Spleen (tissue), 11 donors: Measurements from ENCODE around the gene CAMK2N2. TPM values are rescaled to one million over a fixed set of nuclear protein-coding genes. Genes with fewer than 3 reads are reported as not detected.

Experiments used
- DNase-seq: peaks from one replicate; pipeline ENCODE4 v3.0.0-alpha.2; 2020
- H3K27ac ChIP-seq, 8 donors: fragments of 200-600 bp; sonication (generic) in 7 of 8; 1 replicate in 4 of 8; 2 replicates in 4 of 8; pipeline versions ENCODE4 v1.5.0 to v1.8.0; 2016 to 2021; ENCODE audit warnings: inconsistent platforms in 4 of 8, mild to moderate bottlenecking in 4 of 8, moderate library complexity in 1 of 8
- H3K27me3 ChIP-seq, 7 donors: fragments of 200-600 bp; sonication (generic) in 6 of 7; replicated peaks in 1 of 7; 1 replicate in 4 of 7; 2 replicates in 3 of 7; pipeline versions ENCODE4 v1.5.0 to v1.8.0; 2016 to 2021; ENCODE audit warnings: inconsistent platforms in 3 of 7, mild to moderate bottlenecking in 1 of 7
- H3K36me3 ChIP-seq, 6 donors: fragments of 200-600 bp; sonication (generic) in 5 of 6; 1 replicate in 4 of 6; 2 replicates in 2 of 6; pipeline versions ENCODE4 v1.5.0 to v1.8.0; 2016 to 2021; ENCODE audit warnings: inconsistent platforms in 2 of 6
- H3K4me1 ChIP-seq, 6 donors: fragments of 200-600 bp; sonication (generic) in 5 of 6; 1 replicate in 3 of 6; 2 replicates in 3 of 6; pipeline versions ENCODE4 v1.5.0 to v1.8.0; 2016 to 2021; ENCODE audit warnings: inconsistent platforms in 3 of 6
- H3K4me3 ChIP-seq, 8 donors: fragments of 200-600 bp; sonication (generic) in 7 of 8; 1 replicate in 4 of 8; 2 replicates in 4 of 8; pipeline versions ENCODE4 v1.5.0 to v1.8.0; 2016 to 2021; ENCODE audit warnings: inconsistent platforms in 4 of 8, mild to moderate bottlenecking in 4 of 8, moderate library complexity in 2 of 8
- H3K9me3 ChIP-seq, 8 donors: fragments of 200-600 bp; sonication (generic) in 7 of 8; 1 replicate in 4 of 8; 2 replicates in 4 of 8; pipeline versions ENCODE4 v1.5.0 to v1.8.0; 2016 to 2021; ENCODE audit warnings: inconsistent platforms in 4 of 8
- CTCF ChIP-seq, 11 experiments: fragments of 200-600 bp in 7 of 11; fragments of 450-650 bp in 4 of 11; sonication (generic) in 4 of 11; IDR thresholded peaks in 8 of 11; conservative IDR thresholded peaks in 3 of 11; 1 replicate in 7 of 11; 2 replicates in 4 of 11; pipeline versions ENCODE4 v1.4.0 to v1.8.0; 2016 to 2021; ENCODE audit warnings: antibody characterized with exemption in 11 of 11, inconsistent platforms in 4 of 11, mild to moderate bottlenecking in 1 of 11
- POLR2A ChIP-seq, 3 donors: fragments of 450-650 bp; IDR thresholded peaks; one replicate each; pipeline ENCODE4 v1.5.1; 2017; ENCODE audit warnings: antibody characterized with exemption in 3 of 3, mild to moderate bottlenecking in 1 of 3
- POLR2AphosphoS5 ChIP-seq, 3 donors: sonication (generic); formaldehyde crosslinking; IDR thresholded peaks; one replicate each; pipeline ENCODE4 v1.5.1; 2017; ENCODE audit warnings: antibody characterized with exemption in 3 of 3
- WGBS, 5 donors: extraction: QIAGEN DNeasy Blood & Tissue Kit in 3 of 5; methylation state at CpG; one replicate each; pipeline versions ENCODE4 v1.1.5 to v1.1.7; 2013 to 2018; 5-methylcytosine and 5-hydroxymethylcytosine counted together
- intact Hi-C: fragments of 100-400 bp; cut with DNase I; formaldehyde crosslinking; loops from one replicate; pipeline ENCODE4 v1.15.0; 2023; ENCODE audit warnings: low total_unique reads
- polyA plus RNA-seq, 3 donors: library from polyadenylated mRNA; stranded (reverse); fragments of 200-250 nt; gene quantifications; one replicate each; pipeline ENCODE4 v1.2.1, GENCODE V29; 2013
- total RNA-seq, 7 donors: library from RNA; depleted of rRNA in 3 of 7; stranded (reverse); fragments of >200 nt in 3 of 7; fragmentation: NEBNext Ultra II Directional in 4 of 7; extraction: Animal tissue kit (Norgen Biotek cat#: 25700) in 4 of 7; gene quantifications; one replicate each; pipeline versions ENCODE4 v1.1.0 to v1.2.1, GENCODE V29; 2016 to 2021
- donor health status: healthy with polysubstance abuse.
- donor health status: DM: no; HTN: no; CAD: no; lungs with moderate emphysema.
- donor health status: DM: no; HTN: no; CAD: no.
- donor health status: Bipolar disorder and iron deficiency.
- donor health status: healthy.
- donor health status: DM: no; HTN: no; CAD: no.
- donor health status: DM: yes; HTN: yes; CAD: no.

CAMK2N2 gene
- total and polyA plus RNA-seq, 10 donors = 0.08 to 0.35 TPM; not detected in 8

GRCh38 chr3:184228376-184229137 lies 32.8 kb downstream of the CAMK2N2 start:
- Histone ChIP-seq H3K27ac (no peak overlapping the region), H3K27me3 (peaks cover 4 to 86% (median 47%) of the 10 kb centered on the region in 7 donors), H3K4me1 (peaks cover 8 to 28% (median 25%) of the 10 kb centered on the region in 6 donors), H3K4me3 (peak overlapping the region in 5 of 8 donors; percentile 40 to 72 (median 51)), H3K9me3 (no peaks in the 10 kb centered on the region), H3K36me3 (no peaks in the 10 kb centered on the region)
- intact Hi-C loops = no loop called here
- WGBS, 5 donors = 36 to 41% (median 40%) methylated on average over 11 to 12 of the region's 12 CpGs
- TF ChIP-seq POLR2A (IDR thresholded peaks at IDR 0.05) (no peak), CTCF (IDR thresholded peaks at IDR 0.05 in 8 of 11, conservative IDR thresholded peaks at IDR 0.05 in 3 of 11) (no peak), POLR2AphosphoS5 (IDR thresholded peaks at IDR 0.05) (no peak)
- DNase-seq = no peak

- WGBS, 5 donors = 46 to 52% (median 49%) methylated on average over 2 of the region's 2 CpGs
- no peak for TF ChIP-seq POLR2AphosphoS5 (IDR thresholded peaks at IDR 0.05)
- peak; percentile 43 to 90 (median 79) for TF ChIP-seq CTCF (IDR thresholded peaks at IDR 0.05 in 8 of 11, conservative IDR thresholded peaks at IDR 0.05 in 3 of 11)
- no peak for TF ChIP-seq POLR2A (IDR thresholded peaks at IDR 0.05)
- Histone ChIP-seq H3K27ac (no peak overlapping the region), H3K4me1 (peaks cover 8 to 28% (median 25%) of the 10 kb centered on the region in 6 donors), H3K9me3 (no peaks in the 10 kb centered on the region), H3K36me3 (no peaks in the 10 kb centered on the region), H3K27me3 (peaks cover 4 to 80% (median 45%) of the 10 kb centered on the region in 7 donors), H3K4me3 (no peak overlapping the region)
- DNase-seq = no peak
- intact Hi-C loops = no loop called here
Observed at GRCh38 chr3:184227481-184227935, 33.8 kb downstream of the CAMK2N2 start.

GRCh38 chr3:184223946-184224345 lies 37.4 kb downstream of the CAMK2N2 start:
- H3K27ac ChIP-seq = no peak overlapping the region
- no peaks in the 10 kb centered on the region for H3K36me3 ChIP-seq
- TF ChIP-seq POLR2A (IDR thresholded peaks at IDR 0.05) = no peak
- TF ChIP-seq POLR2AphosphoS5 (IDR thresholded peaks at IDR 0.05) = no peak
- TF ChIP-seq CTCF (IDR thresholded peaks at IDR 0.05 in 8 of 11, conservative IDR thresholded peaks at IDR 0.05 in 3 of 11) = no peak
- intact Hi-C loops = no loop called here
- no peak for DNase-seq
- H3K4me3 ChIP-seq = no peak overlapping the region
- H3K27me3 ChIP-seq = peaks cover 0 to 73% (median 14%) of the 10 kb centered on the region in 7 donors
- WGBS, 5 donors = 78 to 90% (median 81%) methylated on average over 3 of the region's 3 CpGs
- H3K4me1 ChIP-seq = peaks cover 0 to 4% (median 3%) of the 10 kb centered on the region in 6 donors
- H3K9me3 ChIP-seq = no peaks in the 10 kb centered on the region

GRCh38 chr3:184222521-184222920 lies 38.8 kb downstream of the CAMK2N2 start:
- intact Hi-C loops = no loop called here
- WGBS, 5 donors = 75 to 88% (median 85%) methylated on average over 3 of the region's 3 CpGs
- no peaks in the 10 kb centered on the region for H3K4me1 ChIP-seq
- DNase-seq = no peak
- no peak overlapping the region for H3K27ac ChIP-seq
- no peaks in the 10 kb centered on the region for H3K9me3 ChIP-seq
- no peak overlapping the region for H3K4me3 ChIP-seq
- TF ChIP-seq POLR2AphosphoS5 (IDR thresholded peaks at IDR 0.05) (no peak), POLR2A (IDR thresholded peaks at IDR 0.05) (no peak), CTCF (IDR thresholded peaks at IDR 0.05 in 8 of 11, conservative IDR thresholded peaks at IDR 0.05 in 3 of 11) (no peak)
- H3K27me3 ChIP-seq = peaks cover 0 to 64% (median 5%) of the 10 kb centered on the region in 7 donors
- H3K36me3 ChIP-seq = no peaks in the 10 kb centered on the region
